KBM-7 (cell line): Measurements from ENCODE around the gene ZNF484.
"Not testable (repeated sequence)": the region's sequence is repeated elsewhere in the genome, so short reads cannot be mapped to it uniquely, and the experiment has no call there.

Source experiments
- DNase-seq: peaks from one replicate; pipeline ENCODE4 v3.0.0-alpha.2; 2015
- in situ Hi-C: fragments of 300-500 bp; cut with MboI; formaldehyde crosslinking; loops from 2 replicates; pipeline ENCODE4 v1.14.3; 2020; ENCODE audit warnings: low sequenced_read_pairs, low pct_unique_long_range_greater_than_20kb, mixed read lengths

ZNF484 gene

GRCh38 chr9:92870289-92870688, 7.5 kb downstream of the ZNF484 start:
- in situ Hi-C loops, result no loop called here

DNA sequence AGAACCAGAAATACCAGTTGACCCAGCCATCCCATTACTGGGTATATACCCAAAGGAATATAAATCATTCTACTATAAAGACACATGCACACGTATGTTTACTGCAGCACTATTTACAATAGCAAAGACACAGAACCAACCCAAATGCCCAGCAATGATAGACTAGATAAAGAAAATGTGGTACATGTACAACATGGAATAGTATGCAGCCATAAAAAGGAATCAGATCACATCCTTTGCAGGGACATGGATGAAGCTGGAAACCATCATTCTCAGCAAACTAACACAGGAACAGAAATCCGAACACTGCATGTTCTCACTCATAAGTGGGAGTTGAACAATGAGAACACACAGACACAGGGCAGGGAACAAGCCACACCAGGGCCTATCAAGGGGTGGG, 11.2 kb downstream of the ZNF484 start:
- in situ Hi-C loops, DNase-seq: not testable (repeated sequence)

More at GRCh38 chr9:92870289-92870688, 7.5 kb downstream of the ZNF484 start:
- no peak for DNase-seq

DNA sequence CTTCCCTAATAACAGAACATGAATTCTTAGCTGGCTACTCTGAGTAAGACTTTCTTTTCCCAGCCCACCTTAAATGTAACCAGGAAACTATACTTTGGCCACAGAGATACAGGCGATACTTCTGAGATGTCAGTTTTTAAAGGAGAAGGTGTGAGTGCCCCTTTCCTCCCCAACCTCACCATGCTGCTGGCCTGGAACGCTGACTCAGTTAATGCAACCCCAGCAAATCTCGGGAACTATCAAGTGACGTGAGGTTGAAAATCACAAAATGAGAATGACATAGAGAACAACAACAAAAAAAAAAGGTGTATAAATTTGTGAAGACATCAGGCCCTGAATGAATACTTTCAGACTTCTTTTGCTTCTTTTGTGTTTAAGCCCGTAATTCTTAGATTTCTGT, 13.7 kb downstream of the ZNF484 start:
- in situ Hi-C loops, result no loop called here
- no peak for DNase-seq

GRCh38 chr9:92860867-92861266, 17.0 kb downstream of the ZNF484 start:
- in situ Hi-C loops, result no loop called here
- no peak for DNase-seq

DNA sequence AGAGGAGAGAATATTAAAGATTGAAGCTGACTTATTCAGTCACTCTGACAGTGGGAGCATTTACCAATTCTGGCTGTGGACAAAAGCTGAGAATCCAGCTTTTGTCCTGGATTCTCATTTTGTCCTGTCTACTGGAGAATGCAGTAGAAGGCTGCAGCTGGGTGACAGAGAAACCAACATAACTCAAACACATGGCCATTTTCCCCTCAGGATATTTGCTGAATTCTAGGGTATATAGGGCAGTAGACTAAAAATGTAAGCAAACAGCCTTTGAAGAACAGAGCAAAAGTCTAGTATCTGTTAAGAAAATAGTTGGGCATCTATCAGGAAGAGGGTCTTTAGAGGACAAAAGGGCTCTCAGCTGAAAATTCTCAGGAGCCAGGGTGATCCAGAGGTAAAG, 20.6 kb downstream of the ZNF484 start:
- DNase-seq, result no peak
- in situ Hi-C loops, result no loop called here

DNA sequence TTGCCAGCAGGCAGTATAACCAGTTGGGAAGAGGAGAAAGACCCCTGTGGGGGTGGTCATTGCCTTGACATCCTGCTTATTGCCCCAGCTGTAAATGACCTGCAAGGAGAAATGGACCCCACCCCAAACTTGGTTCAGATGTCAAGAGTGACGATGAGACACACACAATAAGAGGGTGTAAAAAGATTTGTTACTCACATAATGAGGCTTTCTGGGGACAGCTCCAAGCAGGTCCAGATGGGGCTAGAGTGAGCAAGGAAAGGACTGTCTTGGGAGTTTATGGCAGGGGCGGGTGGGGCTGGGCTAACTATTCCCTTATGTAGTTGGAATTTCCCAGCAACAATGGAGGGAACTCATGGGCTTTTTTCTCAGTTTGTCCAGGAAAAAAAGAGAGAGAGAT, 24.1 kb downstream of the ZNF484 start:
- DNase-seq, result no peak
- in situ Hi-C loops, result no loop called here

GRCh38 chr9:92850898-92851297, 26.9 kb downstream of the ZNF484 start:
- DNase-seq, result peak; percentile 15
- in situ Hi-C loops, result no loop called here

DNA sequence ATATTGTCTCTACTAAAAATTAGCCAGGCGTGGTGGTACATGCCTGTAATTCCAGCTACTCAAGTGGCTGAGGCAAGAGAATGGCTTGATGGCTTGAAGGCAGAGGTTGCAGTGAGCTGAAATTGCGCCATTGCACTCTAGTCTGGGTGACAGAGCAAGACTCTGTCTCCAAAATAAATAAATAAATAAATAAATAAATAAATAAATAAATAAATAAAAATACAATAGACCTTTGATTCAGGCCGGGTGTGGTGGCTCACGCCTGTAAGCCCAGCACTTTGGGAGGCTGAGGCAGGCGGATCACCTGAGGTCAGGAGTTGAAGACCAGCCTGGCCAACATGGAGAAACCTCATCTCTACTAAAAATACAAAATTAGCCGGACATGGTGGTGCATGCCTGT, 29.1 kb downstream of the ZNF484 start:
- in situ Hi-C loops, DNase-seq: not testable (repeated sequence)

GRCh38 chr9:92846662-92847145, 31.1 kb downstream of the ZNF484 start:
- DNase-seq, result peak; percentile 37
- in situ Hi-C loops, result no loop called here

- in situ Hi-C loops, DNase-seq: not testable (repeated sequence)
Measured at GRCh38 chr9:92838411-92838810, 39.4 kb downstream of the ZNF484 start.

DNA sequence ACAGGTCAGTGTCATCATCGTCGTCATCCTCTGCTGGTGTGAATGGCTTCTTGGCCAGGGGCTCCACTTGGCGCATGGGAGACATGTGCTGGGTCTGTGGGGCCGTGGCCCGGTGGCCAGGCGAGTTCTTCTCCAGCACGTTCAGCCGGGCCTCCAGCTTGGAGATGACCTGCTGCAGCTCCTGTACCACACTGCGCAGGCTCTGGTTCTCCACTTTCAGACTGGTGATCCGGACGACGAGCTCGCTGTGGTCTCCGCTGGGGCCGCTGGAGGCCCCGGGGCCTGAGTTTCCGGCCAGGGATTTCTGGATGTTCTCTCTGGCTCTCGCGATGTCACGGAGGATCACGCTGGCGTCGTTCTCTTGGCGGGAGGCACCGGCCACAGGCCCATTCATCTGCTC, 40.6 kb downstream of the ZNF484 start:
- no peak for DNase-seq
- in situ Hi-C loops, result no loop called here

GRCh38 chr9:92829420-92829819, 48.4 kb downstream of the ZNF484 start:
- in situ Hi-C loops, result no loop called here
- DNase-seq, result no peak

DNA sequence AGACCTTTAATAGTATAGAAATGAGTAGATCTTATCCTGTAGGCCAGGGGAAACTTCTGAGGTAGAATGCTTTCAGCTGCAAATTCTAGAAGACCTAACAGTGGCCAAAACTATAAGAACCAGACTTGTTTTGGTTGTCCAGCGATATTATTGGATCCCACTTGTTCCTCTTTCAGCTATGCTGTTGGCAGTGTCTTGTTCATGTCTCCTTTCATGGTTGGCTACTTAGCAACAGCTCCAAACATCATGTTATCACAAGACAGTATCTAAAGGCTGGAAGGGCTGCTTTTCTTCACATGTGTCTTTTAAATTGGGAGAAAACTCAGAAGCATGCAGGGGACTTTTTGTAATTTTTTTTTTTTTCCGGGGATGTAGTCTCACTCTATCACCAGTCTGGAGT, 52.8 kb downstream of the ZNF484 start:
- in situ Hi-C loops, result not testable (repeated sequence)
- DNase-seq, result peak; percentile 20

DNA sequence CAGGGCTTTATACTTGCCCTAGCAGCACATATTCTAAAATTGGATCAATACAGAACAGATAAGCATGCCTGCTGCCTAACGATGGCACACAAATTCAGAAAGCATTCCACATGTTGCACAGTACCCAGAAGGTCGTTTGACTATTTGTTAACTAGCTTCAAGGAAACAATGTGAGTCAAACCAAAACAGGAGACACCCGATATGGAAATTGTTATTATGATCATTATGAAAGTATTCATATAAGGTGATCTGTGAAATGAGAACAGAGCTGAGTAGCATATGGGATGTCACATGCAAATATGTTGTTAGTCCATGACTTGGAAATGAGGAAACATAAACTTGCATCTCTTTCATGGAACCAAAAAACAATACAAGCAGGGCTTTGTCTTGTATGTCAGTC, 56.9 kb downstream of the ZNF484 start:
- in situ Hi-C loops, result no loop called here
- DNase-seq, result no peak

- in situ Hi-C loops, DNase-seq: not testable (repeated sequence)
Measured at GRCh38 chr9:92819898-92820297, 57.9 kb downstream of the ZNF484 start.

- peak; percentile 39 for DNase-seq
Measured at GRCh38 chr9:92809629-92810326, 68.1 kb downstream of the ZNF484 start.

GRCh38 chr9:92808726-92809451, 68.9 kb downstream of the ZNF484 start:
- in situ Hi-C loops, result no loop called here
- DNase-seq, result peak; percentile 78

More at GRCh38 chr9:92809629-92810326, 68.1 kb downstream of the ZNF484 start:
- in situ Hi-C loops, result not testable (repeated sequence)

DNA sequence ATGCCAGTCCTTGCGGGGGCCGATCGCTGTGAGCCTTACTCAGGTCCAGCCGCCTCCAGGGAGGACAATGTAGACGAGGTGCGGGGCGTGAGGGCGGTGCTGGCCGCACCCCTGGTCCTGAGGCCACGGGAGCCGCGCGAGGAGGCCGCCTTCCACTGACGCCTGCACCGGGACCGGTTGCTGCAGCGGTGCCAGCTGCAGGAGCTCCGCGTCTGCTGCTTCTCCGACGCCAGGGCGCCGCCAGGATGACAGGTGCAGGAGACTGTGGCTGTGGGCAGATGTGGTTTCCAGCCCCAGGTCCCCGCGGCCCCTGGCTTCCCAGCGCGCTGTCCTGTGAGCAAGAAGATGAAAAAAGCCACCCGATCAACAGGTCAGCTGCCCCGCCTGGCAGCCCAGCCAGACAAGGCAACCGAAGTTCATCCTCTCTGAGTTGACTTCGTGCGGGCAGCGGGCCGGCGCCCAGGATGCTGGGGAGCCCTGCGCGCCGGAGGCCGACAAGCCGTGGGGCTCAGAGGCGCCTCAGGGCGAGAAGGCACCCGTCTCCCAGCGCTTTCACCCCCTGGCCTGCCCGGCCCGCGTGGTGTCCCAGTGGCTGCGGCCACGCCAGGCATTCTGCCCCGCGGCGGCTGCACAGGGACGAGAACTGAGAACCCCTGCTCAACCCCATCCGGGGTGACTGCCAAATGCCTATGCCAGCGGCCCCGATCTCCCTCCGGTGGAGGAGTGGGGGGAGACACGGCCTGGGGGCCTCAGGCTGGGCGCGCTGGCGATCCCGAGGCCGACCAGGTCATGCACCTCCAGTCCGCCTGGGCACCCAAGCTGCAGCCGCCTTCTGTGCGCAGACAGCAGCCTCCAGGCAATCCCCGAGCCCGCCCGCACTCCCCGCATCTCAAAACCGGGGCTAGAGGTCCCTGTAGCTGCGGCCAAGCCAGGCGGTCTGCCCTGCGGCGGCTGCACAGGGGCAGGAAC, 69.8 kb downstream of the ZNF484 start:
- DNase-seq, result no peak
- in situ Hi-C loops, result no loop called here

- in situ Hi-C loops, result no loop called here
Measured at GRCh38 chr9:92807031-92807756, 70.6 kb downstream of the ZNF484 start.

More at GRCh38 chr9:92807031-92807756, 70.6 kb downstream of the ZNF484 start:
- no peak for DNase-seq
